Stimulated activated CD4-positive, alpha-beta T cell treated with anti-CD3 and anti-CD28 coated beads, Interleukin-15, amount 100 ng/mL, for 24 hours (primary cell): ENCODE measurements around the gene DYRK3.

Experiments used
- DNase-seq: peaks from one replicate; pipeline ENCODE4 v3.0.0-alpha.2; 2020

DYRK3 gene

DNA sequence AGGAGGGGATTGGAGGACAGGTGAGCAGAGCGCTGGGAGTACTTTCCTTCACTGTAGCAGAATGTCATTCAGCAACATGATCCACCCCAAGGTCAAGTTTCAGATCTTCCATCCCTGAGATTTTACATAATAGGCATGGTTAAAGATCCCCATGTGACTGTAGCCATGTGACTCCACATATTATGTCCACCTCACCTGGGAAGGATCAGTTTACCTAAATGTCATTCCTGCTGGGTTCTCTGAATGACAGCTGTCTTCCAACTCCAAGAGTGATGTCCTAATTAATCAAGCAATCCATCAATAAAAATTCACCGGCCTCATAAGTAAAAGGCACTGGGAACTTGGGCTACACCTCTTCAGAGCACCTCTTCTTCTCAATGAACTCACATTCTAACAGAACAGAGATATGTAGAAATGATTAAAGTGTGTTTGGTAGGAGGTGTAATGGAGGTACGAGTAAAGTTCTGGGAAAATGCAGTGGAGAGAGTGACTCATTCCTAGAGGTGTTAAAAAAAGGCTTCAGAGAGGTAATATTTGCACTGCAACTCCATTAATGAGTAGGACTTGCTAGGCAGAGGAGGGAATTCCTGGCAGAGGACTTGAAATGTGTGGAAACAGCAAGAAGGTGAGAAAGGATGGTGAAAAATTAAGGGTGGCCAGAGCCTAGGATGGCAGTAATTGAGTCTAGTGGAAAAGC is 27.2 kb downstream of the DYRK3 start:
- DNase-seq = peak; percentile 8

DNA sequence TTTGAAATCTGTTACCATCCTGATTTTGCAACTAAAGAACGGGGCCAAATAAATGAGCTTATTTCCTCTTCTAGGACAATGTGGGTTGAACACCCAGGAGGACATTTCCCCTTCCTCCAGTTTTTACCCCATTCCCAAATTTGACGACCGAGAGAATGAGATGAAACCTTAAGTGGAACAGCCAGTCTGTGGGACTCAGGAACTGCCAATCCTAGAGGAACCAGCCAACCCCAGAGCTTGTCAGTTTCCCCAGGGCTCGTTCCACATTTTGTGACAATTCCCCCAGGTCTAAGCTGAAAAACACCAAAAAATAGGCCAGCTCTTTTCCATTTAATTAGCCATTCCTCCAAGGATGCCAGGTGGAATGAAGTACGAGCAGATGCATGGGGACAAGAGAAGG is 28.0 kb downstream of the DYRK3 start:
- DNase-seq = no peak

DNA sequence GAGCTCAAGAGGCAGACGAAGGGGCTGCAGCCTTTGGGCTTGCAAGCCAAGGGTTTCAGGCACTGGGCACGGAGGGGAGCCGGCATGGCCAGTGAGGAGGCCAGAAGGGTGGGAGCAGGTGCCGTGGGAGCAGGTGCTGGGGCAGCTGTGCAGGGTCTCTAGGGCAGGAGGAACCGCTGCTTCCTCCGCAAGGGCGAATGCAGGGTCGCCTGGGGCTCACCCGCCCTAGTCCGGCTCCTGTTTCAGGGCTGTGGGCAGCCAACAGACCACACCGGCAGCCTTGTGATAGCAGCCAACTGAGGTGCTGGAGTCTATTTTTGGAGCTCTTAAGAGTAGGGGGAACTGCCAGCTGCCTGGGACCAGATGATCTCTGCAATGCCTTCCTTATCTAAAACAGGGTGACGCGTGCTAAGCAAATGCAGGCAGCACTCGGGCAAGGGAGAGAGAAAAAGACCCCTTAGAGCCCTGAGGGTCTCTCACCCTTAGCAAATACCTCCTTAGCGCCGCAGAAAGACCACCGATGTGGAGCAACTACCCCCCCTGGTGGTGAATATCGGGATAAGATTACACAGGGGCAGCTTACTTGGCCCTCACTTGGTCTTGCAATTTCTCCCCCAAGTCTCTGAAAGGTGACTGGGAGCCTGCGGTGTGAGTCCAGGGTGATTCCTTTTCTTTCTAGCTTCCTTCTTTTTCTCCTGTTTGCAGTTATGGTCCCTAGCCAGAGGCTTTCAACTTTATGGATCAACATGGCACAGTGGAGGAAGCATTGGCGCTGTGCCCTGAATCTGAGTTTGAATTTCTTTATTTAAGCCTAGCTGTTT is 28.7 kb downstream of the DYRK3 start:
- DNase-seq = peak; percentile 78

DNA sequence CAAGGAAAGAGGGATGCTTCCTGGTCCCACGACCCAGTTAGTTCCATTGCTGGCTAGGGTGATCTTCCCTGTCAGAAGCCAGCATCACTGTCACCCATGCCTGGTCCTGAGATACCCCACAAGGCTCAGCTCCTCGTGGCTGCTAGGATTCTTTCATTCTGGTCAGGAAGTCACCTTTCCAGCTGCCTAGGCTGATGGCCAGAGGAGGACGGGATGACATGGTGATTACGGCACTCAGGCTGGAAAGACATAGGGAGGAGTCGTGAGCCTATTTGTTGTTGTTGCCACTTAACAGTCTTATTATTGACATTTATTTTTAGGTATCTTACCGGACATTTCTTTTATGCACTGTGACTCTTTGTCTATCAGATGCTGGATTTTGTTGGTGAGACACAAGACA is 29.4 kb downstream of the DYRK3 start:
- no peak for DNase-seq

DNA sequence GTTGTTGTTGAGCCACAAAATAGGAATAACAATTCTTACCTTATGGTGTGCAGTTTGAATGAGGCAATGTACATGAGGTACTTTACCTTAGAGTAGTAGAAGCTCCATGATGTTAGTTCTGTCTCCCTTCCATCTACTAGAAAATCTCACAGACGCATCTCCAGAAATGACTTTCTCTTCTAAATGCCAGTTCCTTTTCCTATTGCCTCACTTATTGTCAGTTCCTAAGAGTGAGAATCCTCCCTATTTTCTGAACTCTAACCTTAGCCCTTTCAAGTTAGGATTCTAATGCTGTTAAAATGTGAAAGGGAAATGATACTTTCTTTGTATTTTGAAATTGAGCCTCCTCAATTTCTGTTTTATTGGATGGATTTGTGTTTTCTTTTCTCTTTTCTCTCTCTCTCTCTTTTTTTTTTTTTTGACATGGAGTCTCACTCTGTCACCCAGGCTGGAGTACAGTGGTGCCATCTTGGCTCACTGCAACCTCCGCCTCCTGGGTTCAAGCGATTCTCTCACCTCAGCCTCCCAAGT is 30.8 kb downstream of the DYRK3 start:
- no peak for DNase-seq

DNA sequence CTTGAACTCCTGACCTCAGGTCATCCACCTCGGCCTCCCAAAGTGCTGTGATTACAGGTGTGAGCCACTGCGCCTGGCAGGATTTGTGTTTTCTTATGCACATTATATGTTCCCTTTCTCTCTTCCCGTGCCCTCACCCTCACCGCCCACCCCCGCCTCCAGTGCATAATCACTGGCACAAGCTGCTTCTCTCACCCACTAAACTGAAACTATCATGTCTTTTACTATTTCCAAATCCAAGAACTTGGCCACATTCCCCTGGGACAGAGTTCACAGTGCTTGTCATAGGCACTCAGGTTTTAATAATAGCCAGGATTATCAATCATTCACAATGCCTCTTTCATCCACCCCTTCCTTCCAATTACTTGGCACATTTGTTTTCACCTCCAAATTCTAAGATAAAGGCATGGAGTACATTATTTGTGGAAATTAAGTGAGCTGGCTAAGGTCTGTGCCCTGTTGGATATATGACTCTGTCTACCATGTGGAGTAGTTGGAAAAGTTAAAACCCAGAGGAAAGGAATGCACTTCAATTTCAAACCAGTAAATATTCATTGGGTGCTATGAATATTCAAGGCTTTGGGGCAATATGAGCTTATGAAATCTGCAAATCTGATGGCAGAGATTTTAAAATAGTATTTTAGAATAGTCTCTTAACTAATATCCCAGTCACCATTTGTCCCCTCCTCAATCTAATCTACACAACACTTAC is 31.8 kb downstream of the DYRK3 start:
- no peak for DNase-seq

DNA sequence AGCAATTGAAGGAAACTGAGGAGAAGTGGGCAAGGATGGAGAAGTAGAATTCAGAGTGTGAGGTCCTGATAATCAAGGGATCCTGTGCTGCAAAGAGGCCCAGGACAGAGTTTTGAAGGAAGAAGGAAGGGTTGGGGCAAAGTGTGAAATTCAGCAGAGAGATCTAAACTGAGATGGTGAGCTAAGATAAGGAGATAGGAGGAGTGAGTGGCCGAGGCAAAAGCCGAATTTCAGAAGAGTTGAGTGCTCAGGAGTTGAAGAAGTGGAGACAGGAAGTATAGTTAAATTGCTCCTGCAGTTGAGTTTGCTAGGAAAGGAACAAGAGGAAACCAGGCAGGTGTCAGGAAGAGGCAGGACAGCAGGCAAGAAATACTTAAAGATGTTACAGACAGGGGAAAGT is 33.0 kb downstream of the DYRK3 start:
- DNase-seq = no peak

DNA sequence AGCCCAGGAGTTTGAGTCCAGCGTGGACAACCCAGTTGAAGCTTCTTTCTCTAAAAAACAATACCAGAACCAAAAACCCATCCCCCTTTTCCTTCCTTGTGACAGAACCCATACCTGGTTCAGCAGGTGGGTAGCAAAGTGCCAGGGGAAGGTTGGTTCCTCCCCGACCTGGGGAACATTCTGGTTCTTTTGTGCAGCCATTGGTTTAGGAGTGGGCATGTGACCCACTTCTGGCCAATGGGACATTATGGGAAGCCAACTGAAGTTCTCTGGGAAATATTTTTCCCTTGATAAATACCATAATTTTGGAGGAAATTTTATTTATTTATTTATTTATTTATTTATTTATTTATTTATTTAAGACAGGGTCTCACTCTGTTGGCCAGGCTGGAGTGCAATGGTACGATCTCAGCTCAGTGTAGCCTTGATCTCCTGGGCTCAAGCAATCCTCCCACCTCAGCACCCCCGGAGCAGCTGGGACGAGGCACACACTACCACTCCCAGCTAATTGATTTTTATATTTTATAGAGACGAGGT is 33.6 kb downstream of the DYRK3 start:
- no peak for DNase-seq

DNA sequence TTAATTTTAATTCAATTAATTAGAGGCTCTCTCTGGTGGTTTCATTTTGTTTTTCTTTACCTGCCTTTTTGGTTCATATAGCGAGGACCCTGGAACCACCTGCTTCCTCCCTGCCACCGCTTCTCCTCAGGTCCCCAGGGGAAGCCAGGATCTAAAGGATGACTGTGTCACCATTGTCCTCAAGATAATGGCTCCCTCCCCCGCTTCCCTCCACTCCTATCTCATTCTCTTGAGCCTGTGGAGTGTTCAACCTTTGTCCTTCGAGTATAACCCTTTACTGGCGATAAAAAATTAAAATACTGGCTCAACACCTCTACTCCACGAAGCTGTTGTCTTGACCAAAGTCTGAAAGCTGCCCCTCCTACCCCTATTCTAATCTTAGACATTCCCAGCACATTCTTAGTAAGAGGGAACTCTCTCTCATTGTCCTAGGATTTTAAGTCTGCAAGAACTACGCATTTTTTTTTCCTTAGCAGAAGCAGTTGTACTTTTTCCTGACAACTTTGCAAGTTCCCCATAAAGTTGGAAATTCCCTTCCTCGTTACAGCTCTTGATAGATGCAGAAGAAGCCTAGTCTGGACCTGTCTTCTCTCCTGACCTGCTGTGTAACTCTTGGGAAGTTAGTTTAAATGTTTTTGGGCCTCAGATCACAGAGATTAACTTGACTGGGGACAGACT is 36.8 kb downstream of the DYRK3 start:
- DNase-seq = no peak

DNA sequence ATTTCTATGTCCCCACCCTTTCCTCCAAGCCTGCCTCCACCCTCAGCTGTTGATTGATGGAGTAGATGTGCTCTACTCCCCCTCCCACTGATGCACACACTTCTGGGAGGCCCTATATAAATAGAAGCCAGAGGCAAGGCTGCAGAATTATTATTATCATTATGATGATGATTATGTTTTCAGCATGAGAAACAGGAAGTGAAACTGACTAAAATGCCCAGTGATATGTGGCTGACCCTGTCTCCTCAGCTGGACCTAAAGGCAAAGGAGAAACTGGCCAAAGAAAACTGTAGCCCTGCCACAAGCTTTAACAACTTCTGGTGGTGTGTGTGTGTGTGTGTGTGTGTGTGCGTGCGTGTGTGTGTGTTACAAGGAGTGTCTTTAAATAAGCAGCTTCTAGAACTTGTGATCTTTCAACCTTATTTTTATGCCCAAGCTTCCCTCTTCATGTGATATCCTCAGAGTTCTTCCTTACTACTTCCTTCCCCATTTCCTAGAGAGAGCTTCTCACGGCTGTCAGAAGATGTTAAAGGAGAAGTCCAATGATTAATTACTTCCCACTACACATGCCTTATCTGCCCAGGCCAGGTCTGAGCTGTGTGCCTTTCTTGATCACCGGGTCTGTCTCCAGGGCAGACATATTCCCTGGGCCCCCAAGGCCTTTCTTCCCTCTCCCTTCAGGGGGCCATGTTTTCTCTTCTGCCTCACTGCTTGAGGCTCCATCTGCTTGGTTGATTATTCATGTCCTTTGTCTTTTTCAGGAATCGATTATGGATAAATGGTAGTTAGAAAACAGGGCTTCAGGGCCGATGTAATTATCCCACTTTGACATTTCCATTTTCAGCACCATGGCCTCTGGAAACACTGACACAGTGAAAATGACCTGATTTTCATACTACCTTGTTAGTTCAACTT is 37.8 kb downstream of the DYRK3 start:
- no peak for DNase-seq

DNA sequence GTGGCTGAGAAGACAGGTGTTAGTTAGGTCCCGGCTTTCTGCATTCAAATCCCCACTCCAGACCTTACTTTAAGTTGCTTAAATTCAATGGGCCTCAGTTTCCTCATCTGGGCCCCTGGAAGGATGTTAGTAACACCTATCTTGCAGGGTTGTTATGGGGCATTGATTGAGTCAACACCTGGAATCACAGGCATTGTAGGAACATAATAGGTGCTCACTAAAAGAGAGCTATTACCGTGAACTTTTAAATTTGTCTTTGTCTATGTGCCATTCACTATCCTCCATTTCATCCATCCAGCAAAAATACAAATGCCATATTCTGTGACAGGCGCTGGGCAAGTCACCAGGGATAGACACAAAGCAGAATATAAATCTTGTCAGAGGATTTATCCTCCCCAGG is 38.9 kb downstream of the DYRK3 start:
- DNase-seq = no peak

DNA sequence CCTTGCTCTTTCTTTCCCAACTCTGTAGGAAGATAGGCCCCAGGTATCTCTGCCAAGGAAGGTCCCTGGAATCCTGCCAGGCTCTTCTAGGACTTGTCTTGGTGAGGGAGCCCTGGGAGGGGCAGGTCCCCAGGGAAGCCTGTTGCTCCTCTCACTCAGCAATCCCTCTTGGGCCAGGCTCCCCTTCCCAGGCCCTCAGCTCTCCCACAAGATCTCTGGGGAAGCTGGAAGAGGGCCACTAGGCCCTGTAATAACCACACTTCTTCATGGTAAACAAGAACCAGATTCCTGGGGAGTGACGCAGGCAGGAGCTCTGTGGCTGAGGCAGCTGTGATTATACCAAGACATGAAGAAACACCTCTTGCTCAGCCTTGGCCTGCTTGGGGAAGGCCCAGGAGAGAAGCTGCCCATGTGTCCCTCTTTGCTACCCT is 39.4 kb downstream of the DYRK3 start:
- DNase-seq = no peak

DNA sequence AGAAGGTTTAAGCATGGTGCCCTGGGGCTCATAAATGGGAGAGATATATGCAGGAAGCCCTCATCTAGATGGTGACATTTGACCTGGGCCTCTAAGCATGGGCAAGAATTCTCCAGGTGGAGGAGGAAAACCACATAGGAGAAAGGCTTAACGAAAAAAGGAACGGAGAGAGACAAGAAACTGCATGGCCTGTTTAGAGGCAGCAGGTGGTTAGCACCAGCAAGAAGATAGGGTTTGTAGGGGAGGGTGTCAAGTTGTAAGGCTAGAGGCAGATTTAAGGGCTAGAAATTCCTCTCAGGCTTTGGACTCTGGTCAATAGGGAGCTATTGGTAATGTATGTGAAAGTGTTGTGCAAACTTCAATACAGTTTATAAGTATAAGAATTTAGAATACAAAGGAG is 41.2 kb downstream of the DYRK3 start:
- DNase-seq = no peak

DNA sequence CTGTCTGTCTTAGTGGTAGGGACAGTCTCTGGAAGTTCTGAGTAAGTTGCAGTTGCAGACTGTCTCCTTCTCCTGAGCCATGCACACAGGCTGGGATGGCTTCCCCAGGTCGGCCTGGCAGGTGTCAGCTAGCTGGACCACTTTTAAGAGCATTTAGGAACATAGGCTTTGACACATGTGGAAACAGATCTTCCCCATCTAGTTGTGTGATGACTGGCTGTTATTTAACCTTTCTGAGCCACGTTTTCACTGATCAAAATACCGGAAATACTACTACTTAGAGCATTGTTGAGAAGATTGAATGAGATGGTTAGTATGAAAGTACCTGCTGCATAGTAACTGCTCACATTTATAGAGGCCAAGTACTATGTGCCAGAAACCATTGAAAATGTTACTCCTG is 43.2 kb downstream of the DYRK3 start:
- DNase-seq = no peak

DNA sequence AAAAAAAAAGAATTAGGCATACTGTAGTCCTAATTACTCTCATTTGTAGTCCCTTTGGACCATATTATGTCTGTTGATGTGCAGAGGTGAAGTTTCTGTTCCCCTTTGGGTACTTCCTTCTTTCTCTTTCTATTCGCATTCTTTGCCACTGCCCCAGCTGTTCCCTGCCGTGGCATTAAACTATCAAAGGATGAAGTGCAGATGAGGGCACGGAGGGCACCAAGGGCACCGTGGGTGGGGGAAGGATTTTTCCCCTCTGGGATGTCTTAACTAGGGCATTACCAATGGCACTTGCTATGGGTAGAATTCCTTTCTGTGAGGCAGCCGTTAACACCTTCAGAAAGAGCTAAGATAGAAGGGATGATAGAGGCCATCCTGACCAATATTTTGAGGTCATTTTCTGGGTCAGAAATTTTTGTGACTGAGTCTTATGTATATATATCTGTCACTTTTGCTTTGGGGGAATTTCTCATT is 44.4 kb downstream of the DYRK3 start:
- peak; percentile 26 for DNase-seq

DNA sequence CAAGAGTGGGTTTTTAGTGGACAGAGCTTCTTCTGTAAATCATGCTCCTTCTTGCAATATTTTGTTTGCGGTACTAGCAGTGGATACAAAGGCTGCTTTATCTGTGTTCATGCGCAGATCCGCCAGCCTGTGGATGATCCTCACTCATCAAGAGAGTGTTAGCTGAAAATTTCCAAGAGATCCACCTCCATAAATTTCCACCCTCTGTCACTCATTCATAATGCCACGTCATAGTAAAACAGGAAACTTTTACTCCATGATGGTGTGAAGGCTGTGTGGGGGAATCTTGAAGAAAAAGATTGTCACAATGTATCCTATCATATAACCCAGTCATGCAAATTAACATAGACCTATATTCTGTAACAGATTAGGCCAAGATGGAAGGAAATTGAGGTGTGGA is 44.9 kb downstream of the DYRK3 start:
- peak; percentile 16 for DNase-seq

DNA sequence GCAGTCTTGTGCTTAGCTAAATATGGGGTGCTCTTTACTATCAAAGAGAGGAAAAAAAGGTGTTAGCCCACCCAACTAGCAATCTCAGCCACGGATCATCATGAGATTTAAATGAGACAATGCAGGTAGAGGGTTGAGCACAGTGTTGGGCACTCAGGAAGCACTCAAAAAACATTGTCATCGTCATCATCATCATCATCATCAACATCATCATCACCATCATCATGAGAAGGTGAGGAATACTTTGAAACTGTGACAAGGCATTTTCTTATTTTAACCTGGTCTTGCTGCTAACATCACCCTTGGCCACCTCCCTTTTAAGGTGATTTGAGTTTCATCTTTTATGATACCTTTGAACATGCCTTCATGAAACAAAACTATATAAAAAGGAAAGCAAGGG is 46.0 kb downstream of the DYRK3 start:
- DNase-seq = no peak

DNA sequence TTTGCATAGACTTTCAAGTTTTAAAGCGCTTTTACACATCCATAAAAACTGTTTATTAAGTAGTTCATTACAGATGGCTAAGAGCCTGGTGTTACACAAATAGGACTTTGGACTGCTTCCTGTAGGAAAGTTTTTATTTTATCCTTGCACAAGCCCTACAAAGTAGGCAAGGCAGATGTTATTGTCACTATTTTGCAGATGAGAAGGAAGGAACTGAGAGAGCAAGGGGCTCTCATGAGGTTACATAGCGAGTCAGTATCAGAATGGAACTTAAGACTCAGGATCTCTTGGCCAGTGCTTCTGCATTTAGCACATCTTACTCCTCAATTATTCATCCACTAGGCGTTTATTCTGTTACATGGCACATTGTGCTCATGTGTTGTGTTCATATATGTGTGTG is 46.8 kb downstream of the DYRK3 start:
- no peak for DNase-seq

DNA sequence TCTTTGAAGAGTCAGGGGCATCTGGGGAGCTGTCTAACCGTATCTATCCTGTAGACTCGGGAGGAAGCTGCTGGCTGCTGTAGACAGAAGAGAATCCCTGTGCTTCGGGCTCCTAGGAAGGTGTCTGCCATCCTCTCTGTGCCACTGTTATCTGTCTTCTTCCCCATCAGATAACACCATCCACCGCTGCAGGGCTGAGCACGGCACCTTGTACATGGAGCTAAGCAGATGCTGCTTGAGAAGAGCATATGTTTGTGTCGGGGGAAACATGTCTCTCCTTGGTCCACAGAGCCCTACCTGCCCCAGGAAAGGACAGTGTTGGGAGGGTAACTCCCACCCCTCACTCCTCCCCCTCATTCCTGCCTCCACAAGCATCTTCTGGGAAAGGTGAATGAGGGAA is 48.0 kb downstream of the DYRK3 start:
- no peak for DNase-seq

DNA sequence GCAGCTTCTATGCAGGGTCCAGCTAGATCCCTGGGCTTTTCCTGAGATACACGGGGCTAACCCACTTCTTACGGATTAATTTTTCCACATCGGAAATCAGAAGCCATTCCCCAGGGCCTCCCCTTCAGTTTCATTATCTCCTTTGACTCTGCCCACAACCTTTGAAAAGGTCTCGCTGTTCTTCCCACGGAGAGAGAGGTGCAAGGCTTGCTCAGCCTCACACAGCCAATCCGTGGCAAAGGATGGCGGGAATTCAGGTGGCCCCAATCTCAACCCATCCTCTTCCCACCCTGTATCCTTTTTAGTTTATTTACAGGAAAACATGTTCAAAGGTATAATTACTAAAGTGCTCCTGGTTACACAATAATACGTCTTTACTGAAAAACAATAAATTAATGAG is 48.7 kb downstream of the DYRK3 start:
- no peak for DNase-seq
